HepG2 (cell line): ENCODE measurements around the gene NT5M. TPM values are rescaled to one million over a fixed set of nuclear protein-coding genes. Genes with fewer than 3 reads are reported as not detected.

Source experiments
- ATAC-seq: fragments of 200-7000 bp; cut with Tn5 transposase; 3 replicates; pipeline ENCODE4 v1.9.1; 2020; ENCODE audit warnings: mild to moderate bottlenecking, moderate library complexity
- BruUV-seq: library from RNA; stranded (reverse); fragments of 400-500 nt; replicated peaks from 2 replicates; lab custom pipeline; 2021; lab: Mats Ljungman, UMichigan
- CTCF ChIA-PET: fragments of 300-600 bp; formaldehyde crosslinking; extraction: SDS; loops from one replicate; lab custom pipeline; 2021; ENCODE audit warnings: low total read pairs, inconsistent platforms, low intra/inter-chr PET ratio; lab: Yijun Ruan, JAX
- POLR2A ChIA-PET: fragments of 350-600 bp; sonication (Branson Sonifier 250); formaldehyde crosslinking; loops from one replicate; lab custom pipeline; 2020; ENCODE audit warnings: antibody characterized with exemption, inconsistent platforms; lab: Yijun Ruan, JAX
- DNase-seq: peaks from one replicate; pipeline ENCODE4 v3.0.0-alpha.2; 2015; ENCODE audit warnings: low spot score
- FAIRE-seq: peaks from 3 replicates; lab custom pipeline; 2011; peaks lifted over from hg19 to GRCh38; lab: Jason Lieb, UNC
- H2AFZ ChIP-seq: one replicate; pipeline ENCODE4 v1.6.1; 2011; ENCODE audit warnings: low read length, inconsistent platforms
- H3K27ac ChIP-seq: fragments of 300-600 bp; 3 replicates; pipeline ENCODE4 v1.8.0; 2011; ENCODE audit warnings: mixed run types, mild to moderate bottlenecking, mixed read lengths, low read length, inconsistent platforms; ENCODE audit not compliant: insufficient read depth; ENCODE audit errors: extremely low read length
- H3K27me3 ChIP-seq, 2 experiments: fragments of 200-600 bp in 1 of 2; 2 replicates in 1 of 2; 3 replicates in 1 of 2; pipeline versions ENCODE4 v1.6.0 to v1.8.0; 2011; ENCODE audit warnings: low read length in 2 of 2, mild to moderate bottlenecking in 2 of 2, moderate library complexity in 2 of 2, inconsistent platforms in 1 of 2; ENCODE audit not compliant: insufficient read depth in 2 of 2, control insufficient read depth in 1 of 2
- H3K36me3 ChIP-seq, 2 experiments: fragments of 200-600 bp in 1 of 2; replicated peaks in 1 of 2; 2 replicates in 1 of 2; 3 replicates in 1 of 2; pipeline versions ENCODE4 v1.5.1 to v1.8.0; 2011; ENCODE audit warnings: low read length in 2 of 2, inconsistent platforms in 1 of 2; ENCODE audit not compliant: insufficient read depth in 2 of 2, control insufficient read depth in 1 of 2
- H3K4me1 ChIP-seq: 2 replicates; pipeline ENCODE4 v1.5.1; 2012; ENCODE audit warnings: low read length, inconsistent platforms; ENCODE audit not compliant: insufficient read depth
- H3K4me2 ChIP-seq: 2 replicates; pipeline ENCODE4 v1.6.0; 2011; ENCODE audit warnings: low read depth, low read length, inconsistent platforms
- H3K4me3 ChIP-seq, 3 experiments: fragments of 200-600 bp in 1 of 3; sonication (generic), shearing (Covaris generic) in 1 of 3; replicated peaks in 1 of 3; 2 replicates each; pipeline ENCODE4 v1.5.1; 2011 to 2016; ENCODE audit warnings: low read length in 3 of 3, inconsistent platforms in 2 of 3, low read depth in 2 of 3, mild to moderate bottlenecking in 2 of 3, control low read depth in 1 of 3, mixed read lengths in 1 of 3; ENCODE audit not compliant: insufficient read depth in 1 of 3
- H3K79me2 ChIP-seq: one replicate; pipeline ENCODE4 v1.6.1; 2011; ENCODE audit warnings: low read length, inconsistent platforms; ENCODE audit not compliant: insufficient read depth
- H3K9ac ChIP-seq: 2 replicates; pipeline ENCODE4 v1.6.0; 2011; ENCODE audit warnings: mild to moderate bottlenecking, low read depth, low read length, inconsistent platforms; ENCODE audit not compliant: insufficient read depth
- H3K9me3 ChIP-seq: 2 replicates; pipeline ENCODE4 v1.5.1; 2012; ENCODE audit warnings: mild to moderate bottlenecking, low read length
- H4K20me1 ChIP-seq: 2 replicates; pipeline ENCODE4 v1.6.0; 2011; ENCODE audit warnings: inconsistent platforms, mild to moderate bottlenecking, low read length, moderate library complexity; ENCODE audit not compliant: insufficient read depth
- POLR2AphosphoS5 ChIP-seq: IDR thresholded peaks from 2 replicates; pipeline ENCODE4 v1.6.1; 2012; ENCODE audit warnings: low read depth, low read length
- THAP11 ChIP-seq: IDR thresholded peaks from 2 replicates; pipeline ENCODE4 v1.6.1; 2016; ENCODE audit warnings: missing biosample characterization, missing genetic modification reagents
- ZNF263 ChIP-seq: sonication (generic); formaldehyde crosslinking; IDR thresholded peaks from 2 replicates; pipeline ENCODE4 v1.4.0; 2020; ENCODE audit warnings: missing genetic modification reagents
- ZNF83 ChIP-seq: sonication (generic); formaldehyde crosslinking; IDR thresholded peaks from 2 replicates; pipeline ENCODE4 v1.4.0; 2020; ENCODE audit warnings: missing genetic modification reagents, mild to moderate bottlenecking, borderline replicate concordance
- WGBS: methylation state at CpG from one replicate; pipeline ENCODE4 v1.1.6; 2017; ENCODE audit warnings: low lambda C conversion rate; 5-methylcytosine and 5-hydroxymethylcytosine counted together
- in situ Hi-C: cut with HindIII; loops from 2 replicates; pipeline ENCODE4 v1.10.0; 2017; ENCODE audit warnings: low pct_unique_long_range_greater_than_20kb; ENCODE audit not compliant: extremely low pct_ligation_motif_present
- intact Hi-C: fragments of 100-400 bp; cut with micrococcal nuclease; formaldehyde crosslinking; loops from one replicate; pipeline ENCODE4 v1.10.0; 2022; ENCODE audit not compliant: unreplicated experiment
- polyA plus RNA-seq, 8 experiments: library from polyadenylated mRNA; depleted of rRNA in 3 of 8; stranded (reverse) in 7 of 8; unstranded in 1 of 8; fragments of >200 nt; fragmentation: Illumina TruSeq in 4 of 8; extraction: Trizol in 4 of 8; gene quantifications; 2 replicates each; pipeline versions ENCODE4 v1.2.1 to v1.2.3, GENCODE V29; 2011 to 2016; ENCODE audit warnings: low read depth in 4 of 8, missing spikeins in 1 of 8, mixed read lengths in 1 of 8; ENCODE audit not compliant: insufficient read depth in 1 of 8
- total RNA-seq, 5 experiments: library from RNA; depleted of rRNA; stranded (reverse); fragments of >200 nt; fragmentation: Illumina TruSeq; extraction: Trizol; gene quantifications; 2 replicates each; pipeline ENCODE4 v1.2.3, GENCODE V29; 2016; ENCODE audit warnings: low read depth in 1 of 5
- TF ChIP-seq, protein P1 (sequence below): sonication (generic); formaldehyde crosslinking; IDR thresholded peaks from 2 replicates; pipeline ENCODE4 v1.4.0; 2020; ENCODE audit warnings: mild to moderate bottlenecking, low read depth, missing genetic modification reagents

Gene NT5M
- total and polyA plus RNA-seq, 2 of the 13 experiments (the other 11 are each of a cell fraction or from before 2014, with no cell fraction given) = 0.55 to 0.78 TPM

GRCh38 chr17:17303847-17304490 lies 796 bp downstream of the NT5M start (continued):
- TF ChIP-seq THAP11 = no peak

DNA sequence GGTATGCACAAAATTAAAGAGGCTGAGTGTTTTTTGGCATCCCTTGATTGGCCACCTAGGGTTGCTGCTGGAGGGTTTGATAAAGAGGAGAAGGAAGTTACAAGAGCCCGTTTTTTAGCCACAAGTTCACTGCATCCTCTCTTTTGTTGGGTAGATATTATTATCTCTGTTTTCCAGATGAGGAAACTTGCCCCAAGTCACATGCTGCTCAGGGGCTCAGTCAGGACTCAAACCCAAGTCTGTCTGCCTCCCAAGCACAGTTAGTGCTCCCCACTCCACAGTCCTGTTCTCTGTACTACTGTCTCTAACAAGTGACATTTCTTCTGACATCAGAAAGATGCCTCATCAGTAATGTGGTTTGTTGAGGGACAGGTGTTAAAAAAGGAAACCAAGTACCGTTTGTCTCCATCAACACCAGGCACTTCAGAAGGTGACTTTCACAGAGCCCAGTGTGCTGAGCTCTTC lies 1.4 kb downstream of the NT5M start:
- no peak overlapping the region for H3K27ac ChIP-seq
- DNase-seq = no peak
- TF ChIP-seq POLR2AphosphoS5 (no peak), ZNF83 (CRISPR knock-in tag) (no peak), ZNF263 (peak; percentile 28; the same call in 1 of the 2 replicates)
- TF ChIP-seq, protein P1, sequence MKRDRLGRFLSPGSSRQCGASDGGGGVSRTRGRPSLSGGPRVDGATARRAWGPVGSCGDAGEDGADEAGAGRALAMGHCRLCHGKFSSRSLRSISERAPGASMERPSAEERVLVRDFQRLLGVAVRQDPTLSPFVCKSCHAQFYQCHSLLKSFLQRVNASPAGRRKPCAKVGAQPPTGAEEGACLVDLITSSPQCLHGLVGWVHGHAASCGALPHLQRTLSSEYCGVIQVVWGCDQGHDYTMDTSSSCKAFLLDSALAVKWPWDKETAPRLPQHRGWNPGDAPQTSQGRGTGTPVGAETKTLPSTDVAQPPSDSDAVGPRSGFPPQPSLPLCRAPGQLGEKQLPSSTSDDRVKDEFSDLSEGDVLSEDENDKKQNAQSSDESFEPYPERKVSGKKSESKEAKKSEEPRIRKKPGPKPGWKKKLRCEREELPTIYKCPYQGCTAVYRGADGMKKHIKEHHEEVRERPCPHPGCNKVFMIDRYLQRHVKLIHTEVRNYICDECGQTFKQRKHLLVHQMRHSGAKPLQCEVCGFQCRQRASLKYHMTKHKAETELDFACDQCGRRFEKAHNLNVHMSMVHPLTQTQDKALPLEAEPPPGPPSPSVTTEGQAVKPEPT (CRISPR knock-in tag) = no peak
- H4K20me1 ChIP-seq = no peaks in the 10 kb centered on the region
- 0 out of 2 replicates have a peak overlapping the region, but pooled peaks have one; percentile 100 for H3K4me2 ChIP-seq
- H3K36me3 ChIP-seq = no peaks in the 10 kb centered on the region
- H3K4me3 ChIP-seq = no peak overlapping the region
- H2AFZ ChIP-seq = no peak overlapping the region
- in situ Hi-C loops = no loop called here
- no peaks in the 10 kb centered on the region for H3K79me2 ChIP-seq
- ChIA-PET CTCF (no interaction called here), POLR2A (interaction anchor here (0.6 to 1.0 kb wide), 3 partner anchors 24 to 67 kb away, joined by 3 read pairs; partner anchors contain the start of genes COPS3 and FLCN)
- no peak for FAIRE-seq
- intact Hi-C loops = no loop called here
- no TSS peak for BruUV-seq
- no peak for ATAC-seq
- no peaks in the 10 kb centered on the region; a peak in 2 of 5 replicates for H3K27me3 ChIP-seq
- 60% methylated on average over 2 of the region's 2 CpGs for WGBS
- no peak overlapping the region for H3K9ac ChIP-seq
- H3K9me3 ChIP-seq = no peaks in the 10 kb centered on the region
- H3K4me1 ChIP-seq = peaks cover 47% of the 10 kb centered on the region
